Effector memory CD4-positive, alpha-beta T cell (primary cell): ENCODE measurements around the gene REC8.

Source experiments
- DNase-seq, 3 donors: peaks; one replicate each; pipeline ENCODE4 v3.0.0-alpha.2; 2020
- H3K27ac ChIP-seq: 2 replicates; pipeline ENCODE4 v1.7.0; 2013; ENCODE audit warnings: mild to moderate bottlenecking, low read length, moderate library complexity; ENCODE audit not compliant: insufficient read depth, poor library complexity, severe bottlenecking
- H3K27me3 ChIP-seq: replicated peaks from 2 replicates; pipeline ENCODE4 v1.7.0; 2013; ENCODE audit warnings: mild to moderate bottlenecking, low read length; ENCODE audit not compliant: insufficient read depth, control insufficient read depth, poor library complexity, severe bottlenecking
- H3K36me3 ChIP-seq: 2 replicates; pipeline ENCODE4 v1.7.0; 2013; ENCODE audit warnings: mild to moderate bottlenecking, low read length, moderate library complexity; ENCODE audit not compliant: control insufficient read depth, insufficient read depth
- H3K4me1 ChIP-seq: 2 replicates; pipeline ENCODE4 v1.7.0; 2013; ENCODE audit warnings: low read length, mild to moderate bottlenecking; ENCODE audit not compliant: control insufficient read depth, insufficient read depth, poor library complexity, severe bottlenecking
- H3K4me3 ChIP-seq: 2 replicates; pipeline ENCODE4 v1.7.0; 2013; ENCODE audit warnings: low read length, low read depth, mild to moderate bottlenecking; ENCODE audit not compliant: insufficient read depth, poor library complexity, severe bottlenecking
- H3K9me3 ChIP-seq: 2 replicates; pipeline ENCODE4 v1.7.0; 2013; ENCODE audit warnings: mild to moderate bottlenecking, low read length, moderate library complexity; ENCODE audit not compliant: control insufficient read depth

Gene REC8

GRCh38 chr14:24138396-24139271 lies 33.2 kb upstream of the REC8 start:
- Histone ChIP-seq H3K36me3 (peaks cover 23% of the 10 kb centered on the region), H3K4me1 (peaks cover 41% of the 10 kb centered on the region), H3K4me3 (no peak overlapping the region), H3K9me3 (no peaks in the 10 kb centered on the region), H3K27ac (no peak overlapping the region), H3K27me3 (no peaks in the 10 kb centered on the region)
- DNase-seq, result no peak

- H3K27me3 ChIP-seq, result no peaks in the 10 kb centered on the region
- H3K36me3 ChIP-seq, result peaks cover 30% of the 10 kb centered on the region
- H3K4me1 ChIP-seq, result peaks cover 41% of the 10 kb centered on the region
- H3K9me3 ChIP-seq, result no peaks in the 10 kb centered on the region
- no peak for DNase-seq
- H3K4me3 ChIP-seq, result no peak overlapping the region
- no peak overlapping the region for H3K27ac ChIP-seq
Observed at GRCh38 chr14:24139272-24139934, 32.5 kb upstream of the REC8 start.

- peaks cover 46% of the 10 kb centered on the region for H3K4me1 ChIP-seq
- peak within 1 kb of the TSS; percentile 77 for H3K27ac ChIP-seq
- peak within 1 kb of the TSS; percentile 84 for H3K4me3 ChIP-seq
- DNase-seq, result peak; percentile 99 to 100 (median 100)
- peaks cover 30% of the 10 kb centered on the region for H3K36me3 ChIP-seq
- H3K27me3 ChIP-seq, result no peaks in the 10 kb centered on the region
- H3K9me3 ChIP-seq, result no peaks in the 10 kb centered on the region
Observed at GRCh38 chr14:24141097-24141880, 30.6 kb upstream of the REC8 start, which contains the start of gene EMC9. EMC9 (minus strand) TSS chr14:24141591; CDS start chr14:24141304, 287 bp downstream.

DNA sequence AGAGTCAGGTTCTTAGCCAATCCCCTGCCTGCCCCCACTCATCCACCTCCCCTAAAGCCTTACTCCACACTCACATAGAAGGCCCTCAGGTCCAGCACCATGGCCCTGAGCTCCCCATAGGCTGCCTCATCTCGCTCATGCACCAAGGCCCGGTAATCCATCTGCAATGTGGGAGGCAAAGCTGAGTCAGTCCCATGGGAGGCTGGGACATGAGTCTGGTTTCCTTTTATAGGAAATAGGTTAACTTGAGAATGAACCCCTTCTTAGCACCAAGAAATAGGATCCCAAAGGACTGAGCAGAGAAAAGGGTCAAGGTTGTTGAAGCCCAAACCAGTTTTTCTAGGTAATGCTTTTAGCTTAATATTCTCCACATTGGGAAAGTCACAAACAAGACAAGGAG lies 28.4 kb upstream of the REC8 start:
- H3K27me3 ChIP-seq, result no peaks in the 10 kb centered on the region
- H3K4me3 ChIP-seq, result no peak overlapping the region
- H3K27ac ChIP-seq, result no peak overlapping the region
- peaks cover 36% of the 10 kb centered on the region for H3K4me1 ChIP-seq
- peaks cover 19% of the 10 kb centered on the region for H3K36me3 ChIP-seq
- H3K9me3 ChIP-seq, result no peaks in the 10 kb centered on the region
- no peak for DNase-seq

GRCh38 chr14:24144451-24144850 lies 27.4 kb upstream of the REC8 start:
- DNase-seq, result no peak
- Histone ChIP-seq H3K4me3 (no peak overlapping the region), H3K27ac (no peak overlapping the region), H3K36me3 (peaks cover 18% of the 10 kb centered on the region), H3K9me3 (no peaks in the 10 kb centered on the region), H3K4me1 (peaks cover 37% of the 10 kb centered on the region), H3K27me3 (no peaks in the 10 kb centered on the region)

DNA sequence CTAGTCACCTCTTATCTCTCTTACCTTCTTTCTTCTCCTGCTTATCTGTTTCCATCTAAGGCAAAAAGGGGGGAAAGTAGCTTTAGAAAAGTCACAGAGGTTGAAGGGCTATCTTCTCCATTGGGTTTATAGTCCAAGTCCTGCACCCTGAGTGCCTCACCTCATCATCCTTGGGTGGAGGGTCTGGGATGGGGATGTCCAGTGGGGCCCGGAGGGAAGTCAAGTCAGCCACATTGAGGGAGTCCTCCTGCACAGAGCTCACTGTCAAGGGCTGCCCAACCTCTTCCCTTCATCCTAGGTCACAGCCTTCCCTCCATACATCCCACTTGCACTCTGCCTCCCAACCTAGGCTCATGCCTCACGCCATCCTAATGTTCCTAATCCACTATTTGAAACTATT lies 26.7 kb upstream of the REC8 start:
- Histone ChIP-seq H3K4me1 (peaks cover 38% of the 10 kb centered on the region), H3K9me3 (no peaks in the 10 kb centered on the region), H3K4me3 (no peak overlapping the region)

DNA sequence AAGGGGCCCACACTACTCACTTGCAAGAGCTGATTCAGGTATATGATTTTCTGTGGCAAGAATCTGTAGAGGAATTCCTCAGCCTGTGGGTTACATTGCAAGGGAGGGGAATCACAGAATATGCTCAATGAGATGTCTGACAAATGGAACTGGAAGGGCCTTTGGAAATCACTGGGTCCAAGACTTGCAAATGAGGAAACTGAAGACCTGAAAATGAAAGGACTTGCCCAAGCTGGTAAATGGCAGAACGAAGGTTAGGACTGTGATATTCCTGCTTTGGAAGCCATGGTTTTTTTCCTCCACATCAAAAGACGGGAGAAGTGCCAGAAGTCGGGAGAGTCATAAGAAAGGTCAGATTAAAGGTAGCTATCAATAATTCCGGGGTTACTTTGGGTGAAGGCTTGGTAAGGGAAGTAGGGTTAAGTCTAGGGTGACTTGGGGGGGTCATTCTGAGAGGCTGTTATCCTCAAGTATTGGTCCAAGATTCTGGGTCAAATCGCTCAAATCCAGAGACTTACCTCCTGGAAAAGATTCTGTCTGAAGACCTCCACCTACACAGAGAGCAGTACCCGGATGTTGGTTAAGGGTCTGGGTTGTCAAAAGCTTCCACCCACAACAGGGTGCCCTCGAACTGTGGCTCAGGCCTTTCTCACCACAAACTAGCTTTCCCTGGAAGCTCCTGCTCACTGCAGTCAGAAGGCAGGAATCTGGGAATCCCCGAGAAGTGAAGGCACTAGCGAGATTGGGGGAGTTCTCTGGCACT lies 26.0 kb upstream of the REC8 start:
- H3K27me3 ChIP-seq, result no peaks in the 10 kb centered on the region
- no peak for DNase-seq
- peak overlapping the region; percentile 93 for H3K4me3 ChIP-seq
- peaks cover 32% of the 10 kb centered on the region for H3K36me3 ChIP-seq
- H3K27ac ChIP-seq, result peak overlapping the region; percentile 93
- peaks cover 33% of the 10 kb centered on the region for H3K4me1 ChIP-seq
- H3K9me3 ChIP-seq, result no peaks in the 10 kb centered on the region

More for the DNA sequence above, 26.7 kb upstream of the REC8 start:
- H3K27me3 ChIP-seq, result no peaks in the 10 kb centered on the region
- H3K27ac ChIP-seq, result peak overlapping the region; percentile 93
- H3K36me3 ChIP-seq, result peaks cover 26% of the 10 kb centered on the region
- DNase-seq, result no peak

GRCh38 chr14:24146453-24146977 lies 25.4 kb upstream of the REC8 start, which contains the start of gene PSME2:
PSME2 (minus strand) TSS chr14:24146610; CDS start chr14:24146581, 29 bp downstream.
- H3K36me3 ChIP-seq, result peaks cover 38% of the 10 kb centered on the region
- peaks cover 33% of the 10 kb centered on the region for H3K4me1 ChIP-seq
- H3K4me3 ChIP-seq, result peak within 1 kb of the TSS; percentile 93
- H3K27me3 ChIP-seq, result no peaks in the 10 kb centered on the region
- DNase-seq, result peak; percentile 83 to 85 (median 84)
- no peaks in the 10 kb centered on the region for H3K9me3 ChIP-seq
- peak within 1 kb of the TSS; percentile 93 for H3K27ac ChIP-seq
